Activated T-helper 17 cell treated with anti-CD3 and anti-CD28 coated beads, Interleukin-2, amount 50 U/mL, for 72 hours (primary cell): ENCODE data around the gene EFEMP1. TPM values are rescaled to one million over a fixed set of nuclear protein-coding genes. Genes with fewer than 3 reads are reported as not detected.

Experiments used
- ATAC-seq: fragments of 150-1000 bp; cut with Tn5 transposase; replicated peaks from 2 replicates; pipeline ENCODE4 v1.10.0; 2021; ENCODE audit warnings: mild to moderate bottlenecking, moderate library complexity
- H3K27ac Mint-ChIP-seq: one replicate; pipeline ENCODE4 v1.8.0; 2022; ENCODE audit warnings: mixed read lengths
- H3K27me3 Mint-ChIP-seq: one replicate; pipeline ENCODE4 v1.8.0; 2022; ENCODE audit warnings: mixed read lengths
- H3K36me3 Mint-ChIP-seq: one replicate; pipeline ENCODE4 v1.8.0; 2022; ENCODE audit warnings: low read depth, mild to moderate bottlenecking, mixed read lengths
- H3K4me1 Mint-ChIP-seq: one replicate; pipeline ENCODE4 v1.8.0; 2022; ENCODE audit warnings: mixed read lengths
- H3K4me3 Mint-ChIP-seq: one replicate; pipeline ENCODE4 v1.8.0; 2022; ENCODE audit warnings: mild to moderate bottlenecking, mixed read lengths
- H3K9me3 Mint-ChIP-seq: one replicate; pipeline ENCODE4 v1.8.0; 2022; ENCODE audit warnings: mixed read lengths
- total RNA-seq, 2 donors: library from RNA; stranded (reverse); gene quantifications; one replicate each; pipeline ENCODE4 v1.2.3, GENCODE V29; 2022

The EFEMP1 gene
- total RNA-seq, 2 donors from 2014 or later, result not detected

- H3K27me3 Mint-ChIP-seq, result no peaks in the 10 kb centered on the region
- no peak overlapping the region for H3K4me3 Mint-ChIP-seq
- no peak overlapping the region for H3K27ac Mint-ChIP-seq
- ATAC-seq, result no peak
- no peaks in the 10 kb centered on the region for H3K9me3 Mint-ChIP-seq
- no peaks in the 10 kb centered on the region for H3K4me1 Mint-ChIP-seq
- H3K36me3 Mint-ChIP-seq, result no peaks in the 10 kb centered on the region
Observed at GRCh38 chr2:55898386-55899040, 25.1 kb downstream of the EFEMP1 start.

DNA sequence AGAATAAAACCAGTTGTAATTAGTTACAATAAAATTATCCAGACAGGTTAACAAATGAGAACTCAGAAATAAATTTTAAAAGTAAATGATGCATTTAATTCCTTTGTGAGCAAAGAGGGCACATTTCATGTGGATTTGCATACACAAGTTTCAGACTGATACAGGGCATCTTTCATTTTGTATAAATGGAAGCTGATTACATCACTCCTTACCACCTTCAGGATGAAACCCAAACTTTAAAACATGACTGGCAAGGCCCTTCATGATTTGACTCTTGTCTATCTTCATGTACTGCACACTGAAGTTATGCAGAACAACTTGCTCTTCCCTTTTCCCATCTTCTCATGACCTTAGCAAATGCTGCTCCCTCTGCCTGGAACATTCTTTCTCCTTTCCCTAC is 26.9 kb downstream of the EFEMP1 start:
- no peaks in the 10 kb centered on the region for H3K36me3 Mint-ChIP-seq
- no peaks in the 10 kb centered on the region for H3K9me3 Mint-ChIP-seq
- no peaks in the 10 kb centered on the region for H3K4me1 Mint-ChIP-seq
- no peak overlapping the region for H3K4me3 Mint-ChIP-seq
- ATAC-seq, result no peak
- H3K27me3 Mint-ChIP-seq, result no peaks in the 10 kb centered on the region
- H3K27ac Mint-ChIP-seq, result no peak overlapping the region

DNA sequence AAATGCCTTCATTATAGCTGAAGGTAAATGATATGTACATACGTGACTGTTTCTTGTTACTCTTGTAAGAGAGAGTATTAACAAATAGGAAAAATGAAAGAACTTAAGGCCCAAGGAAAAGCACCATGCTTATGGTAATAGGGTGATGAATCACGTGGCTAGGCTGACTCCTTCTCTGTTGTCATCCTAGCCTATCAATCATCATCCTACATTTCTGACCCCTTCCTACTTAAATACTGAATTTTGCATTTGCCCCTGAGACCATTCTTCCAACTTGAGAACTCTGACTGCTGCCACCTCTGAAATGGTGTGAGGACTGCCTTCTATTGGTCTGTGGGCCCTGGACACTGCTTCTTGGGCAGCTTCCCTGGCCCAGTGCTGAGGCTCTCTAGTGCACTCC is 28.9 kb downstream of the EFEMP1 start:
- Mint-ChIP-seq H3K36me3 (no peaks in the 10 kb centered on the region), H3K27ac (no peak overlapping the region), H3K9me3 (no peaks in the 10 kb centered on the region), H3K27me3 (no peaks in the 10 kb centered on the region), H3K4me3 (no peak overlapping the region), H3K4me1 (no peaks in the 10 kb centered on the region)
- ATAC-seq, result no peak

DNA sequence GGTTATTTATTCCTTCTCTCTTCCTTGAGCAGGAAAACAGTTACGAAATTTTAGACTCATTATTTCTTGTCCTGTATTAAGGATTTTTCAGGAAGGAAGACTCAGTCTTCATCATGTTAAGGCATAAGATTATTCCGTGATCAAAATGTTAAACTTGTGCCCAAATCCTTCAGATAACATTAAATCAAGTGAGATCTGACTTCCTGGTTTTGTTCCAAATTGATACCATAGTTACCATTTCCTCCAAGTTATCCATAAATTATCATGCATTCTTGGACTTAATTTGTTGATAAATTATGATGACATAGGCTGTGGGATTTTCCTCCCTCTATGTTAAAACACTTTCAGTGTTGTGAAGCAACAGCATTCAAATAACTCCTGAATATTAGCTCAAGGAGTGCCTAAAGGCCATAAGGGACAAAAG is 31.9 kb downstream of the EFEMP1 start:
- H3K36me3 Mint-ChIP-seq, result no peaks in the 10 kb centered on the region
- H3K4me3 Mint-ChIP-seq, result no peak overlapping the region
- H3K4me1 Mint-ChIP-seq, result no peaks in the 10 kb centered on the region
- H3K27me3 Mint-ChIP-seq, result no peaks in the 10 kb centered on the region
- ATAC-seq, result no peak
- H3K27ac Mint-ChIP-seq, result no peak overlapping the region
- no peaks in the 10 kb centered on the region for H3K9me3 Mint-ChIP-seq

- Mint-ChIP-seq H3K36me3 (no peaks in the 10 kb centered on the region), H3K27me3 (no peaks in the 10 kb centered on the region), H3K27ac (no peak overlapping the region), H3K9me3 (no peaks in the 10 kb centered on the region), H3K4me3 (no peak overlapping the region), H3K4me1 (no peaks in the 10 kb centered on the region)
- no peak for ATAC-seq
Observed at GRCh38 chr2:55888936-55889335, 34.6 kb downstream of the EFEMP1 start.

- Mint-ChIP-seq H3K4me1 (no peaks in the 10 kb centered on the region), H3K27me3 (no peaks in the 10 kb centered on the region), H3K36me3 (no peaks in the 10 kb centered on the region)
Observed at GRCh38 chr2:55887901-55888624, 35.5 kb downstream of the EFEMP1 start.

DNA sequence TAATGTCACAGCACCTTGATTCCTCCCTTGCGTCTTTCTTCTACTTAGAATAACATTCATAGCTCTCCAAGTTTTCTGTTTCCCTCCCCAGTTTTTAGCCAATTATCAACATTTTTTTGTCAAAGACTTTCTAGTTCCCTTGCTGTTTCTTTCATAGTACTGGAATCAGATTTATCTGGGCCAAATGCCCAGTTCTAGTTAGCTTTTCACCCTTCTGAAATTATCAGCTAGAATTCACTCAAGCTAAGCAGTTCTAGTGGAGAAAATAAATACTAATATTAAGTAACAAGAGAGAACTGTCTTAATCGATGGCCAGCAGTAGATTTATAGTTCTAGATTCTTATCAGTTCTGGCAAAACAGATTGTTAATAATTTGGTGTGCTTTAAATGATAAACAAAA is 36.2 kb downstream of the EFEMP1 start:
- no peak for ATAC-seq
- Mint-ChIP-seq H3K9me3 (no peaks in the 10 kb centered on the region), H3K36me3 (no peaks in the 10 kb centered on the region), H3K4me1 (no peaks in the 10 kb centered on the region), H3K27me3 (no peaks in the 10 kb centered on the region), H3K27ac (no peak overlapping the region), H3K4me3 (no peak overlapping the region)

More at GRCh38 chr2:55887901-55888624, 35.5 kb downstream of the EFEMP1 start:
- Mint-ChIP-seq H3K27ac (no peak overlapping the region), H3K4me3 (no peak overlapping the region), H3K9me3 (no peaks in the 10 kb centered on the region)
- ATAC-seq, result no peak

GRCh38 chr2:55885944-55886281 is 37.7 kb downstream of the EFEMP1 start:
- Mint-ChIP-seq H3K27ac (no peak overlapping the region), H3K4me1 (no peaks in the 10 kb centered on the region), H3K4me3 (no peak overlapping the region), H3K36me3 (no peaks in the 10 kb centered on the region), H3K9me3 (no peaks in the 10 kb centered on the region), H3K27me3 (no peaks in the 10 kb centered on the region)
- ATAC-seq, result no peak

DNA sequence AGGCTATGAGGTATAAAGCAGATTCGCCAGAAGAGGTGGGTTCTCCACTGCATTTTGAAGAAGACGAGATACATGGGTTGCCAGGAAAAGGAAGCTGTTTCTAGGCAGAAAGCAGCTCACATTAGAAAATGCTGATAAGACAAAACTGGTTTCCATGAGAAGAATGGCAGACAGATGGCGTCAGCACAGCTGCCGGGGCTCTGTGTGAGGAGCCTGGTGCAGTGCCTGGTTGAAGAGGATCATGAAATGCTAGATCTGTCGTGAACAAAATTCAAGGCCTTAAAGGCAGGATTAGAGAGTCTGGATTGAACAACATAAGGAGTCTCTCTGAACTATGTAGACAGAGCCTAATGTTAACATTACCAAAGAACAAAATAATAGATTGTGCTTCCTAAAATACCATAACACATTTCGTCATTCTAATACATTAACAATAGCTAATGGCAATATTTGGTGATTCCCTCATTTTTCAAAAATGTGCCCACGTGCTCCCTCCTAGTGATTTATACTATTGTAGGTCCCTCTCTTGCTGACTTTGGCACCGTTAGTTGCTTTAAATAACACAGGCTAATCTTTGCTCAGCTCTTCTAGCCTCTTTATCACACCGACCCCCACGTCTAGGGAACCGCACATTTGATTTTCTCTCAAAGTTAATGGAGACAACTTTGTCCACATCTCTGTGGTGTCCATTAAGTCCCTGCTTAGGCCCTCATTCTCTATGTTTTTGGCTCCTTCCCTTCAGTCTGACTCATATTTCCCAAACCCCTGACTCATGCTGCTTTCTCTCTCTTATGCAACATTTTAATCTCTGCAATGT is 38.2 kb downstream of the EFEMP1 start:
- H3K27ac Mint-ChIP-seq, result no peak overlapping the region
- no peak overlapping the region for H3K4me3 Mint-ChIP-seq
- no peak for ATAC-seq
- no peaks in the 10 kb centered on the region for H3K4me1 Mint-ChIP-seq
- no peaks in the 10 kb centered on the region for H3K36me3 Mint-ChIP-seq
- H3K9me3 Mint-ChIP-seq, result no peaks in the 10 kb centered on the region
- no peaks in the 10 kb centered on the region for H3K27me3 Mint-ChIP-seq

GRCh38 chr2:55883829-55884228 is 39.8 kb downstream of the EFEMP1 start:
- no peaks in the 10 kb centered on the region for H3K36me3 Mint-ChIP-seq
- no peaks in the 10 kb centered on the region for H3K27me3 Mint-ChIP-seq
- no peak for ATAC-seq
- no peaks in the 10 kb centered on the region for H3K4me1 Mint-ChIP-seq
- no peak overlapping the region for H3K4me3 Mint-ChIP-seq
- no peaks in the 10 kb centered on the region for H3K9me3 Mint-ChIP-seq
- H3K27ac Mint-ChIP-seq, result no peak overlapping the region

- H3K9me3 Mint-ChIP-seq, result no peaks in the 10 kb centered on the region
- no peaks in the 10 kb centered on the region for H3K27me3 Mint-ChIP-seq
- H3K27ac Mint-ChIP-seq, result no peak overlapping the region
- no peak overlapping the region for H3K4me3 Mint-ChIP-seq
- ATAC-seq, result no peak
- no peaks in the 10 kb centered on the region for H3K4me1 Mint-ChIP-seq
- H3K36me3 Mint-ChIP-seq, result no peaks in the 10 kb centered on the region
Observed at GRCh38 chr2:55883357-55883756, 40.2 kb downstream of the EFEMP1 start.

DNA sequence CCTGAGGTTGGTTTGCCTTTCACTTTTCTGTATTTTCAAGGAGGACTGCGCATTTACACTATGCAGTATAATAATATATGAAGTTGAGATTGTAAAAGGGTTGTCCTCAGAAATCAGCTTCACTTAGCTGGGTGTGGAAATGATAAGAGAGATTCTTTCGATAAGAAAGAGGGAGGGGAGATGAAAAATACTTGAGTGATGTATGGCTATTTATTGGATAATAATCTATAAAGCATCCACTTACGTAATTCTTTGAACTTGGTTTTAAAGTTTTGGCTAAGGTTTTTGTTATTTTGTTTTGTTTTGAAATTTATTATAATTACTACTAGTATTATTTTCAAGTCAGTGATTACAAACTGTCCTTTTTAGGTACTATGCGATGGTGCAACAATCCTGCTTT is 40.6 kb downstream of the EFEMP1 start:
- H3K27me3 Mint-ChIP-seq, result no peaks in the 10 kb centered on the region
- no peaks in the 10 kb centered on the region for H3K9me3 Mint-ChIP-seq
- no peak for ATAC-seq
- no peaks in the 10 kb centered on the region for H3K4me1 Mint-ChIP-seq
- H3K36me3 Mint-ChIP-seq, result no peaks in the 10 kb centered on the region
- H3K4me3 Mint-ChIP-seq, result no peak overlapping the region
- H3K27ac Mint-ChIP-seq, result no peak overlapping the region

DNA sequence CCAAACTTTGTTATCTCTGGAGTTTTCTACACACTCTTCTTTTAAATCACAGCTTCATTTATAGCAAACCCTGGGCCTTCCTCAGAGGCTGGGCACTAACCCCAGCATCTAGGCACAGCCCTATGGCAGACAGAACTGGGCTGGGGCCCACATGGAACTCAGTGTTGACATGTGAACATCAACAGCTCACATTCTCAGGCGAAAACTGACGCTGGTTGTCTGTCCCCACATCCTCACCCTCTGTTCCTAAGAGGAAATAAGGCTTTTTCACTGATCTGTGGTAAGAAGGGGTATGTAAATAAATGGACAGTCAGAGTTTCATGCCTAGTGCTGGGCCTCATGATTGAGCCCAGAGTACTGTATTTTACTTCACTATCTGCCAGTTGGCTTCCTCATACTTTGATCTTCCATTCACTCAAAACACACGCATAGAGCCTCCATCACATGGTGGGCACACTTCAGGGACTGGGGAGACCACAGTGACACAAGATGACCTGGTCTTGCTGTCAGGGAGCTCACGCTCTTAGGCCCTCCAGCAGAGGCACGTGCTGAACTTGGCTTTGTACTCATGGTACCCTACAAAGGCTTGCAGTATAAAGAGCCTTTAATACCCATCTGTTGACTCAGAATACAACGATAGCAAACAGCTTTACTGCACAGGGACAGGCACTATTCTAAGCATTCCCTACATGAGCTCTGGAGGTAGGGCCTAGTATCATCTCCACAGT is 43.0 kb downstream of the EFEMP1 start:
- no peak overlapping the region for H3K4me3 Mint-ChIP-seq

GRCh38 chr2:55879976-55880375 is 43.6 kb downstream of the EFEMP1 start:
- Mint-ChIP-seq H3K9me3 (no peaks in the 10 kb centered on the region), H3K4me1 (no peaks in the 10 kb centered on the region), H3K4me3 (no peak overlapping the region), H3K27ac (no peak overlapping the region), H3K36me3 (no peaks in the 10 kb centered on the region), H3K27me3 (no peaks in the 10 kb centered on the region)
- ATAC-seq, result no peak

More for the DNA sequence above, 43.0 kb downstream of the EFEMP1 start:
- H3K27me3 Mint-ChIP-seq, result no peaks in the 10 kb centered on the region
- no peaks in the 10 kb centered on the region for H3K9me3 Mint-ChIP-seq
- no peaks in the 10 kb centered on the region for H3K36me3 Mint-ChIP-seq
- no peaks in the 10 kb centered on the region for H3K4me1 Mint-ChIP-seq
- no peak overlapping the region for H3K27ac Mint-ChIP-seq
- ATAC-seq, result no peak
